Transverse colon (tissue), 4 donors: ENCODE results near the gene PTBP3.

Source experiments
- EP300 ChIP-seq: sonication (generic); formaldehyde crosslinking; IDR thresholded peaks from one replicate; pipeline ENCODE4 v1.6.1; 2017; ENCODE audit warnings: antibody characterized with exemption, low read depth
- POLR2AphosphoS5 ChIP-seq, 3 donors: sonication (generic); formaldehyde crosslinking; IDR thresholded peaks; one replicate each; pipeline ENCODE4 v1.6.1; 2016; ENCODE audit warnings: antibody characterized with exemption in 3 of 3
- TF ChIP-seq, protein P1 (sequence below), 5 experiments: fragments of 200-600 bp in 3 of 5; fragments of 450-650 bp in 2 of 5; sonication (generic) in 3 of 5; IDR thresholded peaks; 1 replicate in 2 of 5; 2 replicates in 3 of 5; pipeline ENCODE4 v1.5.1; 2016 to 2017; ENCODE audit warnings: antibody characterized with exemption in 5 of 5, inconsistent platforms in 3 of 5, mild to moderate bottlenecking in 2 of 5, moderate library complexity in 1 of 5

DNA sequence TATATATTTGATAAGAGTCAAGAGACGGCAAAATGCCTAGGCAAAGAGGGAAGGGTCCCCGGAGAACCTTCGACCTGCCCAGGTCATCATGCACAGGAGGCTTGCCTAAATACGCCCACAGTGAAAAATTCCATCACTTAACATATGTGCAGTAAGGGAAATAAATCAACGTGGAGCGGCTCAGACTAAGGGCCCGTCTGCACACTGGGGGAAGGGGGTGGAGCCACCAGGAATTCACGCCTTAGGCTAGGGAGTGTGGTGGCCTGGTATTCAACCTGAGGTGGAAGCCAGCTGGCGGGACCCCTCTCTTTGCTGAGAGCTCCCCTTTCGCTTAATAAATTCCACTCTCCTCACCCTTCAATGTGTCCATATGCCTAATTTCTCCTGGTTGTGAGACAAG lies 8.3 kb downstream of the PTBP3 start:
- no peak for TF ChIP-seq EP300
- TF ChIP-seq, protein P1, sequence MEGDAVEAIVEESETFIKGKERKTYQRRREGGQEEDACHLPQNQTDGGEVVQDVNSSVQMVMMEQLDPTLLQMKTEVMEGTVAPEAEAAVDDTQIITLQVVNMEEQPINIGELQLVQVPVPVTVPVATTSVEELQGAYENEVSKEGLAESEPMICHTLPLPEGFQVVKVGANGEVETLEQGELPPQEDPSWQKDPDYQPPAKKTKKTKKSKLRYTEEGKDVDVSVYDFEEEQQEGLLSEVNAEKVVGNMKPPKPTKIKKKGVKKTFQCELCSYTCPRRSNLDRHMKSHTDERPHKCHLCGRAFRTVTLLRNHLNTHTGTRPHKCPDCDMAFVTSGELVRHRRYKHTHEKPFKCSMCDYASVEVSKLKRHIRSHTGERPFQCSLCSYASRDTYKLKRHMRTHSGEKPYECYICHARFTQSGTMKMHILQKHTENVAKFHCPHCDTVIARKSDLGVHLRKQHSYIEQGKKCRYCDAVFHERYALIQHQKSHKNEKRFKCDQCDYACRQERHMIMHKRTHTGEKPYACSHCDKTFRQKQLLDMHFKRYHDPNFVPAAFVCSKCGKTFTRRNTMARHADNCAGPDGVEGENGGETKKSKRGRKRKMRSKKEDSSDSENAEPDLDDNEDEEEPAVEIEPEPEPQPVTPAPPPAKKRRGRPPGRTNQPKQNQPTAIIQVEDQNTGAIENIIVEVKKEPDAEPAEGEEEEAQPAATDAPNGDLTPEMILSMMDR (IDR thresholded peaks at IDR 0.05): no peak
- TF ChIP-seq POLR2AphosphoS5 (IDR thresholded peaks at IDR 0.05): no peak
